ENCODE data around the gene IWS1.

- no peak for TF ChIP-seq POLR2A (IDR thresholded peaks at IDR 0.05; ENCODE audit: low read depth, low read length)
- TF ChIP-seq TAF1 (IDR thresholded peaks at IDR 0.05; ENCODE audit: borderline replicate concordance, low read depth, low read length), result no peak
- no peak for TF ChIP-seq POLR2AphosphoS5 (IDR thresholded peaks at IDR 0.05; ENCODE audit: low read depth, low read length)
Observed at GRCh38 chr2:127514485-127514884, 11.8 kb downstream of the IWS1 start.

Data from GM12892 (cell line).